Pulmonary artery endothelial cell (primary cell): ENCODE data around the gene PABPN1L. TPM values are rescaled to one million over a fixed set of nuclear protein-coding genes. Genes with fewer than 3 reads are reported as not detected.
"Not testable (repeated sequence)": the region's sequence is repeated elsewhere in the genome, so short reads cannot be mapped to it uniquely, and the experiment has no call there.

Source experiments
- DNase-seq: peaks from one replicate; pipeline ENCODE4 v3.0.0-alpha.2; 2011; ENCODE audit warnings: low read depth, low spot score
- total RNA-seq: library from RNA; depleted of rRNA; stranded (reverse); fragments of >200 nt; gene quantifications from 2 replicates; pipeline ENCODE4 v1.2.3, GENCODE V29; 2014

PABPN1L gene
- total RNA-seq, 1 donor from 2014 or later: not detected

DNA sequence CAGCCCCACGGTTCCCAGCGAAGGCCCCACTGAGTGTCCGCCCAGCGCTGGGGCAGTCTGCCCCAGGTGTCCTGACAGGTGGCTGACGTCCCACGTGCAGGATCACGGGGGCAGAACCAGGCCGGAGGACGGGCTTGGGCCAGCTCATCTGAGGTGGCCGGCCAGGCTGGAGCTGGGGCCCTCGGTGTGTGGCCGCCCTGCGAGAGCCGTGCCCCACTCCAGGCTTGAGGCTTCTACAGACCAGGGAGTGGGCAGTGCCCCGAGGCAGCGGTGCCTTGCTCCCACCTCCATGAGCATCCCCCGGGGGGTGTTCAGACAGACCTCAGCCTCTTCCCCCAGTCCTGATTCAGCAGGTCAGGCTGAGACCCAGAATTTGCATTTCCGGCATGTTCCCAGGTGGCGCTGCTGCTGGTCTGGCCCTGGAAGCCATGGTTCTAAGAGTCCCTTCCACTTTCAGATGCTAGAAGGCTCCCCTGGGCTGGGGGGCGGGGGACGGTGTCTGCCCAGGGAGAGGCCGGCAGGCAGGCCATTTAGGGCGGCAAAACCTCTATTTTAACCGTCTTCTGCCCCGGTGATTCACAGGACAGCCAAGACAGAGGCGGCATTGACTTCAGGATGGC lies 35.4 kb upstream of the PABPN1L start:
- no peak for DNase-seq

GRCh38 chr16:88900662-88901052 lies 34.2 kb upstream of the PABPN1L start:
- DNase-seq: no peak

DNA sequence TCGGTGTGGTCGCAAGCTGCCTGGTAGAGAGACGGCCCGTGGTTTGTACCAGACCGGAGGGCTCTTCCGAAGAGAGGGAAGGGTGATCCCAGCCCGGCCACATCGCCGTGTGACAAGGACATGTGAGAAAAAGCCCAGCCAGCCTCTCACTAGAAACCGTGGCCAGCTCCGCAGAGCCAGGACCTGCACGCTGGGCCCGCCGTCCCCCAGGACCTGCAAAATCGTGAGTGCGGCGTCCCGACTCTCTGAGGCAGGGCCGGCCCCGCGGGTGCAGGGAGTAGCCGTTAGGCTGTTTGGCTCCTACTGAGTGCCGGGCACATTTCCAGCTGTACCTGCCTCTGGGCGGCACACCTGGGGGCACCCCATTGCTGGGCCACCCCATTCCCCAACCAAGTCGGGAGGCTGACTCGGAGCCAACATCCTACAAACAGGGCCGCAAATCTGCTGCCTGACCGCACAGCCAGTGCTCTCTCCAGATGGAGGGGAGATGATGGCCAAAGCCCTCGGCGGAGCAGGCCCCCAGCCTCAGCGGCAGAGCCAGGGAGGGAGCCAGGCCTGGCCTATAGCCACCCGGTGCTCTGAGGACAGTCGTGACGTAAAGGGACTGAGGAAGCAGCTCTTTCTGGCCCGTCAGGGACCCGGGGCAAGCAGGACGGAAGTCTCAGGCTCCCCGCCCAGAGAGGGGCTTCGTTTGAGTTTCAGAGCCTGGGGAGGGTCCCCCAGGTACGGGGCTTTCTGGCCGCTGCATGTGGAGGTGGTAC lies 33.6 kb upstream of the PABPN1L start:
- no peak for DNase-seq

- DNase-seq: no peak
Measured at GRCh38 chr16:88897696-88898425, 31.4 kb upstream of the PABPN1L start.

GRCh38 chr16:88896238-88897070 lies 30.0 kb upstream of the PABPN1L start:
- no peak for DNase-seq

- no peak for DNase-seq
Measured at GRCh38 chr16:88895335-88895734, 28.9 kb upstream of the PABPN1L start.

DNA sequence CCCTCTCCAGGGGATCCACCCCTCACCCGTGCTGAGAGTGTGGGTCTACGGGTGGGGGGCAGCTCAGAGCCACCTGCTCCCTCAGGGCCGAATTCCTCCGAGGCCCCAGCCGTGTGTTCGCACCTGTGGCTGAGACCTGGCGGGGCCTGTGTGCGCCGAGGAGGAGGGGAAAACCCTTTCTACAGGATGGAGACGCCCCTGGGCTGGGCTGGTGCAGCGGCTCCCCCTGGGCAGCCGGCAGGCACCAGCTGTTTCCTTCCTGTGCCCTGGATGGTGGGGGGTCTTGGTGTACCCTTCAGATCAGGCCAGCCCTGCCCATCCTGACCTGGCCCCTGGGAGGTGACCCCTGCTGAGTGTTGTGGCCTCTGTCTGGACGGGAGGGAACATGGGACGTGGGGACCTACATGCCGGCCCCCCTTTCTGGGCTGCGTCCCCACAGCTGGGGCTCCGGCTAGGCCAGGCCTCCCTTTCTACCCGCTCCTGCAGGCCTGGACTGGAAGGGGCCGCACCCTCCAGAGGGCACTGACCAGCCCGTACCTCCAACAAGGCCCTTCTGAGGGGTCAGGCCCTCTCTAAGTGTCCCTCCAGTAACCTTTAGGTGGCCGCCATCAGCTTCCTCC lies 28.3 kb upstream of the PABPN1L start:
- DNase-seq: no peak

DNA sequence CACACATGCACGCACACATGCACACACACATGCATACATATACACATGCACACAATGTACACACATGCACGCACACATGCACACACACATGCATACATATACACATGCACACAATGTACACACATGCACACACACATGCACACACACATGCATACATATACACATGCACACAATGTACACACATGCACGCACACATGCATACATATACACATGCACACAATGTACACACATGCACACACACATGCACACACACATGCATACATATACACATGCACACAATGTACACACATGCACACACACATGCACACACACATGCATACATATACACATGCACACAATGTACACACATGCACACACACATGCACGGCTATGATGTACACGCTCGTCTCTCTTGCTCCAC lies 27.8 kb upstream of the PABPN1L start:
- DNase-seq: not testable (repeated sequence)

DNA sequence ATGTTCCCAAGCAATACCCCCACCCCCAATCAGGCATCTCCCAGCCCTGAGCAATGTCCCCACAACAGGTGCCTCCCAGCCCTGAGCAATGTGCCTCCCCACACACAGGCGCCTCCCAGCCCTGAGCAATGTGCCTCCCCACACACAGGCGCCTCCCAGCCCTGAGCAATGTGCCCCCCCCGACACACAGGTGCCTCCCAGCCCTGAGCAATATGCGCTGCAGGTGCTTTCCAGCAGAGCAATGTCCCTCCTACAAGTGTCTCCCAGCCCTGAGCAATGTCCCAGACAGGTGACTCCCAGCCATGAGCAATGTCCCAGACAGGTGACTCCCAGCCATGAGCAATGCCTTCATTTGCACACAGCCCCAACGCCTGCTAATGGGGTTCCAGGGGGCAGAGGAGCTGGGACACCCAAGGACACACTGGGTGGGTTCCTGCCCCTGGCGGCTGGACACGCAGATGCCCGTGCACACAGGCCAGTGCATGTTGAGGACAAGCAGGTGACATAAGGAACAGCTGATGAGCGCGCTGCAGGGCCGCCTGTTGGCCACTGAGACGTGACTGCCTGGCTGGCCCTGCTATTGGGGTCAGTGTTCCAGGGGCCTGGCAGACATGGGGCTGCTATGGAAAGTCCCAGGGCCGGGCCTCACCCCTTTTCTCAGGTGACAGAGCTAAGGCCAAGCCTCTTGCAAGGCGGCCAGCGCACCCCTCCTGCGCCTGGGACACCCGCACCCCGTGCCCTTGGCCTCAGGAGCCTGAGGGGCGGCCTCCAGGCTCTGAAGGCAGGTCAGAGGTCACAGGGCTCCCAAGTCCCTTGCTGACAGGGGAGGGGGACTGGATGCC lies 26.9 kb upstream of the PABPN1L start:
- no peak for DNase-seq

DNA sequence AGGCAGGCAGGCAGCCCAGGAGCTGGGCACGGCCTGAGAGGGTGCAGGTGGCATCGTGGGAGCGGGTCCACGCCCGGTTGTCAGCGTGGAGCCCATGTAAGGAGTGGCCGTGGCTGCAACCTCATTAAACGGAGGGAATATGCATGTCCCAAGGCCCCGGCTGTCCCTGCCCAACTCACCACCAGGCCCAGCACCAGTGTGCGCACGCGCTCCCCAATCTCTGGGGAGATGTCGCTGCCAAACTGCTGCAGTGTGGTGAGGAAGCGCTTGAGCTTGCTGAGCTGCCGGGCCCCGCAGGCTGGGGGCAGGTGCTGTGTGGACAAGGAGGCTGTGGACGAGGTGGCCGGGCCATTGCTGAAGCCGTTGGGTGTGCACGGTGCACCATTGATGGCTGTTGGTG lies 25.6 kb upstream of the PABPN1L start:
- no peak for DNase-seq

DNA sequence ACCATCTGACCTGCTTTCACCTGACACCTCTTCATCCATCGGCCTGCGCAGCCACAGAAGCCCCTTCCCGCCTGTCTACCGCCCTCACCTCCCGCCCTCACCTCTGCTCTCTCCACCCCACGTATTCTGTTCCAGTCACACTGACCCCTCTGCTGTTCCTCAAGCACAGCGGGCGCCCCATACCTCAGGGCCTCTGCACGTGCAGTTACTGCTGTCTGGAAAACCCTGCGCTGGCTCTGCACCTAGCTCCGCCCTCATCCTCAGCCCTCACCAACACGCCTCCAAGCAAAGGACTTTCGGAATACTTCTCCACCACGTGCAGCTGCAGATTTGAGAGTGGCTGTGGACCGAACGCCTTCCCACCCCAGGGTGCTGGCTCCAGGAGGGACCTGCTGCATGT lies 24.6 kb upstream of the PABPN1L start:
- no peak for DNase-seq

GRCh38 chr16:88889702-88890352 lies 23.4 kb upstream of the PABPN1L start:
- DNase-seq: not testable (repeated sequence)

DNA sequence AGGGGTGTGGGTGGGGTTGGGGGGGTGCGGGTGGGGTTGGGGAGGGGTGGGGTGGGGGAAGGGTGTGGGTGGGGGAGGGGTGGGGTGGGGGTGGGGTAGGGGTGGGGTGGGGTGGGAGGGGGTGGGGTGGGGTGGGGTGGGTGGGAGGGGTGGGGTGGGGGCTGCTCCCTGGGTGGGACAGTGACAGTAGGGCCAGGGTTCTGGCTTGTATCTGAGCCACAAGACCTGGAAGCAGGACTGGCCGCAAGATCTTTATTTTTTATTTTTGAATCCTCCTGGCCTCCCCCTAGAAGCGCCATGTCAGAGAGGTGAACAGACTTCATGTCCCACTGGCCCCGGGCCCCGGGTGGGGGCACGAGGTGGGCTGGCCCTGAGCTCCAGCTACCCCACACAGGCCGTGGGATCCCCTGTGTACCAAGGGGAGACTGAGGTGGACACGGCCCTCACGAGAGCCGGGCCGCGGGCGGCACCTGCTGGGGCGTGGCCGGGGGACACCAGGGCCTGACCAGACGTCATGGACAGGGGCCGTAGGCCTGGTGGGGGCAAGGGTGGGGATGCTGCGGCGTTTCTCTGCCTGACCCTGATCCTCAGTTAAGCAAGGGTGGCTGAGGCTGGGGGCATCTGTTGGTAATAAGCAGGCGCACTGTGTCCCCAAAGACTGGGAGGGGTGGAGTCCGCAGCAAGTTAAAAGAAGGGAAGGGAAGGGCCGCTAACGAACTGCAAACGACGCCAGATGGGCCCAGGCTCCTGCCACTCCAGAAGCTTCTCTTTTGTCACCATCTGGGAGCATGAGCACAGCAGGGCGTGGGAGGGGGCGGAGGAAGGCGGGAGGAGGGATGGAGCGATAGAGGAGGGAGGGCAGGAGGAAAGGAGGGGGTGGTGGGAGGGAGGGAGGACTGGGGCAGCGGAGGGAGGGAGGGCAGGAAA lies 22.3 kb upstream of the PABPN1L start:
- no peak for DNase-seq

DNA sequence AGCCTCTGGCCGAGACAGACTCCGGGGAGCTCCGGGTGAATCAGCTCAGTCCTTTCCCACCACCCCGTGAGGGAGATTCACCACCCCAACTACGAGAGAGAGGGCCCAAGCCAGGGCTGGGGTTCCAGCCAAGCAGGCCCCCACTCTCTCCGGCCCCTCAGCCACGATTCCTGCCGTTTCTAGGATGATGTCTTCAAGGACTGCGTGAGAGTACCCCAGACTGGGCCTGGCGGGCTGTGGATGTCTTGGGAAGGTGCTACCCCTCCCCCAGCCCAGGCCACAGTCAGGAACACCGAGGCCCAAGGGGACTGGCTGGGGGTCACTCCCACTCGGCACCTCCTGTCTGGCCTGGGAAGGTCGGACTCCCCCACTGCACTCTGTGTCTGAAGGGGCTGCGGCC lies 21.6 kb upstream of the PABPN1L start:
- DNase-seq: no peak

- no peak for DNase-seq
Measured at GRCh38 chr16:88886845-88887521, 20.5 kb upstream of the PABPN1L start.

DNA sequence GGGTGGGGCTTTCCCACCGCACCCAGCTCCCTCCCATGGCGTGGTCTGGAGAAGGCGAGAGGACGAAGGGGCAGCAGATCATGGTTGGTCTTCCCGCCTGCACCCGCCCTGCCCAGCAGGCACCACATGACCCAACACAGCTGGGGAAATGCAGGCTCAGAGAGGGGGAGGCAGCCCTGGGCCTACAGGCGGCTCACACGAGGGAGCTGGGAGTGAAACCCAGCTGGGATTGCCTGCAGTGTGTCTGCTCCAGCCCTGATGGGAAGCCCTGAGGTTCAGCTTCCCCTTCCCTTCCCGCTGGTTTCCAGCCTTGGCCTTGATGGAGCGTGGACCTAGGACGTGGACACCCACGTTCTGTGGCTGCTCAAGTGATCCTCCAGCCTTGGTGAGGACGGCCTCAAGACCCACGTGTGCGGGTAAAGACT lies 20.0 kb upstream of the PABPN1L start:
- DNase-seq: no peak

- DNase-seq: no peak
Measured at GRCh38 chr16:88885693-88886280, 19.3 kb upstream of the PABPN1L start.
